Measurements from ENCODE around the gene MAPK8.

DNA sequence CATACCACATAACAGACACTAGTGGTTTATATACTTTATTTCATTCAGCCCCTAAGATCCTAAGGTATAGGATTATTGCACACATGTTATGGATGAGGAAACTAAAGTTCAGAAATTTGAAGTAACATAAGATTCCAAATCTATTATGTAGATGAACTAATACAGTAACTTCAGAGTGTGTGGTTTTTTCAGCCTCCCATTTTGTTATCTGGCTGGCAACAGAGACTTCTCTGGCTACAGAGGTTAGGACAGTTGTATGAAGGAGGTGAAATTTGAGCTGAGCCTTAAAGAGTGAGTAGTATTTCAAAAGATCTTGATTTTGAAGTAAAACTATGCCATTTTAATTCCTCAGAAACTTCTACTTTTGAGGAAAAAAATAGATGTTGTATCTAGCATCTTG, 125.4 kb downstream of the MAPK8 start:
- TF ChIP-seq, protein P1, sequence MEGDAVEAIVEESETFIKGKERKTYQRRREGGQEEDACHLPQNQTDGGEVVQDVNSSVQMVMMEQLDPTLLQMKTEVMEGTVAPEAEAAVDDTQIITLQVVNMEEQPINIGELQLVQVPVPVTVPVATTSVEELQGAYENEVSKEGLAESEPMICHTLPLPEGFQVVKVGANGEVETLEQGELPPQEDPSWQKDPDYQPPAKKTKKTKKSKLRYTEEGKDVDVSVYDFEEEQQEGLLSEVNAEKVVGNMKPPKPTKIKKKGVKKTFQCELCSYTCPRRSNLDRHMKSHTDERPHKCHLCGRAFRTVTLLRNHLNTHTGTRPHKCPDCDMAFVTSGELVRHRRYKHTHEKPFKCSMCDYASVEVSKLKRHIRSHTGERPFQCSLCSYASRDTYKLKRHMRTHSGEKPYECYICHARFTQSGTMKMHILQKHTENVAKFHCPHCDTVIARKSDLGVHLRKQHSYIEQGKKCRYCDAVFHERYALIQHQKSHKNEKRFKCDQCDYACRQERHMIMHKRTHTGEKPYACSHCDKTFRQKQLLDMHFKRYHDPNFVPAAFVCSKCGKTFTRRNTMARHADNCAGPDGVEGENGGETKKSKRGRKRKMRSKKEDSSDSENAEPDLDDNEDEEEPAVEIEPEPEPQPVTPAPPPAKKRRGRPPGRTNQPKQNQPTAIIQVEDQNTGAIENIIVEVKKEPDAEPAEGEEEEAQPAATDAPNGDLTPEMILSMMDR (IDR thresholded peaks at IDR 0.05) = no peak
- TF ChIP-seq NFIC (IDR thresholded peaks at IDR 0.05; ENCODE audit: borderline replicate concordance) (no peak), TAF1 (IDR thresholded peaks at IDR 0.05; ENCODE audit: borderline replicate concordance, low read depth, low read length) (no peak), SMC3 (IDR thresholded peaks at IDR 0.05; ENCODE audit: low read depth, low read length) (no peak), RCOR1 (IDR thresholded peaks at IDR 0.05; ENCODE audit: low read length) (no peak), FOSL2 (IDR thresholded peaks at IDR 0.05; ENCODE audit: borderline replicate concordance, low read depth) (no peak), TEAD4 (IDR thresholded peaks at IDR 0.05; ENCODE audit: borderline replicate concordance, insufficient read depth) (no peak)
